GM12878 (cell line): ENCODE results near the gene SLC28A1. TPM values are rescaled to one million over a fixed set of nuclear protein-coding genes. Genes with fewer than 3 reads are reported as not detected.

Experiments used
- ATAC-seq: fragments of 200-7000 bp; cut with Tn5 transposase; 3 replicates; pipeline ENCODE4 v1.9.1; 2020; ENCODE audit warnings: mild to moderate bottlenecking, moderate library complexity
- BruUV-seq: library from RNA; stranded (reverse); fragments of 400-500 nt; replicated peaks from 2 replicates; lab custom pipeline; 2021; lab: Mats Ljungman, UMichigan
- CTCF ChIA-PET: fragments of 300-600 bp; sonication (Branson Sonifier 250); formaldehyde crosslinking; extraction: SDS; loops from one replicate; lab custom pipeline; 2021; ENCODE audit warnings: inconsistent platforms; lab: Yijun Ruan, JAX
- POLR2A ChIA-PET: fragments of 350-600 bp; formaldehyde crosslinking; extraction: SDS; loops from one replicate; lab custom pipeline; 2021; ENCODE audit warnings: inconsistent platforms; lab: Charles Lee
- RAD21 ChIA-PET: fragments of 300-600 bp; sonication (Branson Sonifier 250); formaldehyde crosslinking; loops from one replicate; lab custom pipeline; 2023; ENCODE audit warnings: antibody characterized with exemption; ENCODE audit not compliant: unreplicated experiment; lab: Charles Lee
- SMC1A ChIA-PET: fragments of 300-600 bp; sonication (Branson Sonifier 250); formaldehyde crosslinking; loops from one replicate; lab custom pipeline; 2023; ENCODE audit not compliant: unreplicated experiment, uncharacterized antibody; lab: Charles Lee
- DNase-seq: peaks from one replicate; pipeline ENCODE4 v3.0.0-alpha.2; 2011; ENCODE audit warnings: low read depth, low spot score
- FAIRE-seq: peaks from 3 replicates; lab custom pipeline; 2011; peaks lifted over from hg19 to GRCh38; lab: Jason Lieb, UNC
- H2AFZ ChIP-seq: 2 replicates; pipeline ENCODE4 v1.6.0; 2011; ENCODE audit warnings: low read depth, low read length, control low read depth; ENCODE audit not compliant: control insufficient read depth
- H3K27ac ChIP-seq: 2 replicates; pipeline ENCODE4 v1.5.1; 2011; ENCODE audit warnings: control low read depth; ENCODE audit not compliant: control insufficient read depth, insufficient read depth
- H3K27me3 ChIP-seq, 2 experiments: replicated peaks in 1 of 2; 2 replicates each; pipeline versions ENCODE4 v1.6.0 to v1.6.1; 2011; ENCODE audit warnings: low read length in 1 of 2; ENCODE audit not compliant: control insufficient read depth in 2 of 2, insufficient read depth in 2 of 2
- H3K36me3 ChIP-seq, 2 experiments: 2 replicates each; pipeline ENCODE4 v1.5.1; 2011; ENCODE audit warnings: low read length in 1 of 2; ENCODE audit not compliant: control insufficient read depth in 2 of 2, insufficient read depth in 2 of 2
- H3K4me1 ChIP-seq: 2 replicates; pipeline ENCODE4 v1.6.1; 2011; ENCODE audit warnings: mild to moderate bottlenecking, low read length, moderate library complexity, mixed read lengths; ENCODE audit not compliant: control insufficient read depth, insufficient read depth
- H3K4me2 ChIP-seq: 2 replicates; pipeline ENCODE4 v1.6.0; 2011; ENCODE audit warnings: control low read depth; ENCODE audit not compliant: control insufficient read depth, insufficient read depth
- H3K4me3 ChIP-seq: fragments of 200-600 bp; sonication (generic); 2 replicates; pipeline ENCODE4 v1.5.1; 2016
- H3K79me2 ChIP-seq: 2 replicates; pipeline ENCODE4 v1.6.0; 2011; ENCODE audit warnings: low read length; ENCODE audit not compliant: control insufficient read depth, insufficient read depth
- H3K9ac ChIP-seq: 2 replicates; pipeline ENCODE4 v1.8.0; 2011; ENCODE audit warnings: low read length, control low read depth, mixed read lengths; ENCODE audit not compliant: control insufficient read depth, insufficient read depth
- H3K9me3 ChIP-seq: replicated peaks from 3 replicates; pipeline ENCODE4 v1.5.1; 2011; ENCODE audit warnings: mild to moderate bottlenecking, low read length; ENCODE audit not compliant: control insufficient read depth, insufficient read depth
- H4K20me1 ChIP-seq: 2 replicates; pipeline ENCODE4 v1.6.0; 2011; ENCODE audit not compliant: control insufficient read depth, insufficient read depth
- ATF2 ChIP-seq: IDR thresholded peaks from 2 replicates; pipeline ENCODE4 v1.6.1; 2012; ENCODE audit warnings: low read length, inconsistent platforms
- BRCA1 ChIP-seq: IDR thresholded peaks from 2 replicates; pipeline ENCODE4 v1.6.1; 2011; ENCODE audit warnings: low read depth, low read length, improper control_type of control experiment
- CBX3 ChIP-seq: fragments of 200-600 bp; sonication (generic); IDR thresholded peaks from 2 replicates; pipeline ENCODE4 v1.6.1; 2016; ENCODE audit warnings: low read depth, borderline replicate concordance
- EZH2 ChIP-seq: IDR thresholded peaks from 2 replicates; pipeline ENCODE4 v1.6.1; 2012; ENCODE audit warnings: low read depth, mild to moderate bottlenecking, control low read depth, inconsistent platforms, low read length, borderline replicate concordance; ENCODE audit not compliant: control insufficient read depth
- GABPA ChIP-seq: IDR thresholded peaks from 2 replicates; pipeline ENCODE4 v1.6.1; 2014; ENCODE audit warnings: antibody characterized with exemption, low read depth, mild to moderate bottlenecking, inconsistent platforms
- IKZF2 ChIP-seq, 2 experiments: fragments of 450-650 bp; IDR thresholded peaks; 2 replicates each; pipeline ENCODE4 v1.6.1; 2017; ENCODE audit warnings: mild to moderate bottlenecking in 2 of 2, moderate library complexity in 2 of 2
- KDM1A ChIP-seq: fragments of 200-600 bp; sonication (generic); IDR thresholded peaks from 2 replicates; pipeline ENCODE4 v1.6.1; 2016; ENCODE audit warnings: borderline replicate concordance
- NR2F1 ChIP-seq: fragments of 450-650 bp; conservative IDR thresholded peaks from 2 replicates; pipeline ENCODE4 v1.6.1; 2017; ENCODE audit warnings: mild to moderate bottlenecking
- RB1 ChIP-seq: fragments of 450-650 bp; formaldehyde crosslinking; IDR thresholded peaks from 2 replicates; pipeline ENCODE4 v1.6.1; 2017; ENCODE audit warnings: mild to moderate bottlenecking, borderline replicate concordance
- SREBF1 ChIP-seq: IDR thresholded peaks from 2 replicates; pipeline ENCODE4 v1.6.1; 2012; ENCODE audit warnings: mild to moderate bottlenecking, low read length
- SUPT20H ChIP-seq: IDR thresholded peaks from 2 replicates; pipeline ENCODE4 v1.6.1; 2011; ENCODE audit warnings: low read depth, mild to moderate bottlenecking, low read length, moderate library complexity, borderline replicate concordance; ENCODE audit not compliant: control insufficient read depth
- ZBTB33 ChIP-seq: fragments of 450-650 bp; IDR thresholded peaks from 2 replicates; pipeline ENCODE4 v1.6.1; 2017; ENCODE audit warnings: mild to moderate bottlenecking
- ZNF622 ChIP-seq: fragments of 450-650 bp; IDR thresholded peaks from 2 replicates; pipeline ENCODE4 v1.6.1; 2017; ENCODE audit warnings: mild to moderate bottlenecking, inconsistent platforms
- ZSCAN29 ChIP-seq: fragments of 450-650 bp; IDR thresholded peaks from 2 replicates; pipeline ENCODE4 v1.6.1; 2017; ENCODE audit warnings: mild to moderate bottlenecking, moderate library complexity
- WGBS: methylation state at CpG from one replicate; pipeline ENCODE4 v1.1.6; 2016; ENCODE audit warnings: low lambda C conversion rate; ENCODE audit not compliant: insufficient replicate concordance, insufficient coverage; ENCODE audit errors: missing lambda C conversion rate; 5-methylcytosine and 5-hydroxymethylcytosine counted together
- in situ Hi-C: fragments of 300-500 bp; cut with MboI; formaldehyde crosslinking; loops from 9 replicates; pipeline ENCODE4 v1.14.3; 2018; ENCODE audit warnings: mixed read lengths
- intact Hi-C: fragments of 100-400 bp; cut with micrococcal nuclease; formaldehyde crosslinking; loops from one replicate; pipeline ENCODE4 v1.14.2; 2022; ENCODE audit not compliant: unreplicated experiment
- polyA plus RNA-seq, 11 experiments: library from polyadenylated mRNA; depleted of rRNA in 4 of 11; unstranded in 6 of 11; stranded (reverse) in 5 of 11; fragments of >200 nt; fragmentation: Nextera tagmentation in 4 of 11; fragmentation: Illumina TruSeq in 1 of 11; extraction: Ambion mirVana in 4 of 11; extraction: Trizol in 1 of 11; gene quantifications; 1 replicate in 1 of 11; 2 replicates in 10 of 11; pipeline versions ENCODE4 v1.2.1 to v1.2.3, GENCODE V29; 2011 to 2016; ENCODE audit warnings: inconsistent platforms in 2 of 11, missing spikeins in 2 of 11, low read depth in 1 of 11
- total RNA-seq, 4 experiments: library from RNA; depleted of rRNA in 3 of 4; stranded (reverse); fragments of >200 nt in 3 of 4; fragmentation: Illumina TruSeq in 1 of 4; extraction: Trizol in 1 of 4; gene quantifications; 2 replicates each; pipeline versions ENCODE4 v1.2.1 to v1.2.3, GENCODE V29; 2013 to 2021
- TF ChIP-seq, protein P1 (sequence below), 3 experiments: IDR thresholded peaks in 2 of 3; conservative IDR thresholded peaks in 1 of 3; 2 replicates each; pipeline ENCODE4 v1.5.1; 2011; ENCODE audit warnings: low read depth in 3 of 3, low read length in 3 of 3, mild to moderate bottlenecking in 3 of 3, control low read depth in 2 of 3, moderate library complexity in 2 of 3, inconsistent platforms in 1 of 3, mixed read lengths in 1 of 3; ENCODE audit not compliant: control insufficient read depth in 2 of 3, insufficient read depth in 1 of 3; ENCODE audit errors: extremely low read depth in 1 of 3
- TF ChIP-seq, protein P2 (sequence below): fragments of 450-650 bp; IDR thresholded peaks from 2 replicates; pipeline ENCODE4 v1.6.1; 2017; ENCODE audit warnings: mild to moderate bottlenecking, moderate library complexity

SLC28A1 gene
- total and polyA plus RNA-seq, 10 of the 15 experiments (the other 5 are each of a cell fraction or from before 2014, with no cell fraction given): not detected

- ATAC-seq (no peak), DNase-seq (no peak), FAIRE-seq (no peak)
- ChIA-PET CTCF (no interaction called here), POLR2A (no interaction called here), RAD21 (no interaction called here), SMC1A (interaction anchor here (1.2 kb wide), 1 partner anchor 14 kb away, joined by 3 read pairs; no protein-coding TSS in a partner anchor)
- in situ Hi-C loops: no loop called here
- H3K27me3 ChIP-seq: no peaks in the 10 kb centered on the region; a peak in 1 of 4 replicates
- intact Hi-C loops: no loop called here
- H4K20me1 ChIP-seq: no peaks in the 10 kb centered on the region
- H3K4me3 ChIP-seq: no peak overlapping the region
- no peak overlapping the region for H3K27ac ChIP-seq
- no TSS peak for BruUV-seq
- H3K79me2 ChIP-seq: no peaks in the 10 kb centered on the region
- no peaks in the 10 kb centered on the region for H3K9me3 ChIP-seq
- no peak overlapping the region for H2AFZ ChIP-seq
- WGBS: 32% methylated on average over 6 of the region's 6 CpGs
- no peak overlapping the region for H3K9ac ChIP-seq
- H3K36me3 ChIP-seq: no peaks in the 10 kb centered on the region
- no peak overlapping the region for H3K4me2 ChIP-seq
- peaks cover 3% of the 10 kb centered on the region; the same call in 1 of the 2 replicates for H3K4me1 ChIP-seq
- no peak for TF ChIP-seq ATF2
- TF ChIP-seq ZSCAN29: no peak
- no peak for TF ChIP-seq ZNF622
- TF ChIP-seq, protein P1, sequence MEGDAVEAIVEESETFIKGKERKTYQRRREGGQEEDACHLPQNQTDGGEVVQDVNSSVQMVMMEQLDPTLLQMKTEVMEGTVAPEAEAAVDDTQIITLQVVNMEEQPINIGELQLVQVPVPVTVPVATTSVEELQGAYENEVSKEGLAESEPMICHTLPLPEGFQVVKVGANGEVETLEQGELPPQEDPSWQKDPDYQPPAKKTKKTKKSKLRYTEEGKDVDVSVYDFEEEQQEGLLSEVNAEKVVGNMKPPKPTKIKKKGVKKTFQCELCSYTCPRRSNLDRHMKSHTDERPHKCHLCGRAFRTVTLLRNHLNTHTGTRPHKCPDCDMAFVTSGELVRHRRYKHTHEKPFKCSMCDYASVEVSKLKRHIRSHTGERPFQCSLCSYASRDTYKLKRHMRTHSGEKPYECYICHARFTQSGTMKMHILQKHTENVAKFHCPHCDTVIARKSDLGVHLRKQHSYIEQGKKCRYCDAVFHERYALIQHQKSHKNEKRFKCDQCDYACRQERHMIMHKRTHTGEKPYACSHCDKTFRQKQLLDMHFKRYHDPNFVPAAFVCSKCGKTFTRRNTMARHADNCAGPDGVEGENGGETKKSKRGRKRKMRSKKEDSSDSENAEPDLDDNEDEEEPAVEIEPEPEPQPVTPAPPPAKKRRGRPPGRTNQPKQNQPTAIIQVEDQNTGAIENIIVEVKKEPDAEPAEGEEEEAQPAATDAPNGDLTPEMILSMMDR (IDR thresholded peaks at IDR 0.05 in 2 of 3, conservative IDR thresholded peaks at IDR 0.05 in 1 of 3; ENCODE audit: control insufficient read depth in 2 of 3, extremely low read depth in 1 of 3, insufficient read depth in 1 of 3, low read depth in 3 of 3, low read length in 3 of 3): no peak
- no peak for TF ChIP-seq RB1
- no peak for TF ChIP-seq SUPT20H
- TF ChIP-seq GABPA: no peak
- TF ChIP-seq IKZF2 (IDR thresholded peaks at IDR 0.05): no peak
- TF ChIP-seq BRCA1: no peak
- TF ChIP-seq CBX3: no peak
- TF ChIP-seq SREBF1: no peak
- no peak for TF ChIP-seq ZBTB33
- TF ChIP-seq, protein P2, sequence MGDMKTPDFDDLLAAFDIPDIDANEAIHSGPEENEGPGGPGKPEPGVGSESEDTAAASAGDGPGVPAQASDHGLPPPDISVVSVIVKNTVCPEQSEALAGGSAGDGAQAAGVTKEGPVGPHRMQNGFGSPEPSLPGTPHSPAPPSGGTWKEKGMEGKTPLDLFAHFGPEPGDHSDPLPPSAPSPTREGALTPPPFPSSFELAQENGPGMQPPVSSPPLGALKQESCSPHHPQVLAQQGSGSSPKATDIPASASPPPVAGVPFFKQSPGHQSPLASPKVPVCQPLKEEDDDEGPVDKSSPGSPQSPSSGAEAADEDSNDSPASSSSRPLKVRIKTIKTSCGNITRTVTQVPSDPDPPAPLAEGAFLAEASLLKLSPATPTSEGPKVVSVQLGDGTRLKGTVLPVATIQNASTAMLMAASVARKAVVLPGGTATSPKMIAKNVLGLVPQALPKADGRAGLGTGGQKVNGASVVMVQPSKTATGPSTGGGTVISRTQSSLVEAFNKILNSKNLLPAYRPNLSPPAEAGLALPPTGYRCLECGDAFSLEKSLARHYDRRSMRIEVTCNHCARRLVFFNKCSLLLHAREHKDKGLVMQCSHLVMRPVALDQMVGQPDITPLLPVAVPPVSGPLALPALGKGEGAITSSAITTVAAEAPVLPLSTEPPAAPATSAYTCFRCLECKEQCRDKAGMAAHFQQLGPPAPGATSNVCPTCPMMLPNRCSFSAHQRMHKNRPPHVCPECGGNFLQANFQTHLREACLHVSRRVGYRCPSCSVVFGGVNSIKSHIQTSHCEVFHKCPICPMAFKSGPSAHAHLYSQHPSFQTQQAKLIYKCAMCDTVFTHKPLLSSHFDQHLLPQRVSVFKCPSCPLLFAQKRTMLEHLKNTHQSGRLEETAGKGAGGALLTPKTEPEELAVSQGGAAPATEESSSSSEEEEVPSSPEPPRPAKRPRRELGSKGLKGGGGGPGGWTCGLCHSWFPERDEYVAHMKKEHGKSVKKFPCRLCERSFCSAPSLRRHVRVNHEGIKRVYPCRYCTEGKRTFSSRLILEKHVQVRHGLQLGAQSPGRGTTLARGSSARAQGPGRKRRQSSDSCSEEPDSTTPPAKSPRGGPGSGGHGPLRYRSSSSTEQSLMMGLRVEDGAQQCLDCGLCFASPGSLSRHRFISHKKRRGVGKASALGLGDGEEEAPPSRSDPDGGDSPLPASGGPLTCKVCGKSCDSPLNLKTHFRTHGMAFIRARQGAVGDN: no peak
- TF ChIP-seq NR2F1: no peak
- no peak for TF ChIP-seq EZH2
- no peak for TF ChIP-seq KDM1A
Measured at GRCh38 chr15:84891339-84891738, 6.9 kb downstream of the SLC28A1 start.
